DMS153 treated with DMSO at 0.1 percent for 48 hours (cell line): ENCODE results near the gene PLA2G2F.
"Not testable (repeated sequence)": the region's sequence is repeated elsewhere in the genome, so short reads cannot be mapped to it uniquely, and the experiment has no call there.

Source experiments
- DNase-seq: peaks from one replicate; lab custom pipeline; 2025; ENCODE audit not compliant: unreplicated experiment; lab: John Stamatoyannopoulos, UW

PLA2G2F gene

DNA sequence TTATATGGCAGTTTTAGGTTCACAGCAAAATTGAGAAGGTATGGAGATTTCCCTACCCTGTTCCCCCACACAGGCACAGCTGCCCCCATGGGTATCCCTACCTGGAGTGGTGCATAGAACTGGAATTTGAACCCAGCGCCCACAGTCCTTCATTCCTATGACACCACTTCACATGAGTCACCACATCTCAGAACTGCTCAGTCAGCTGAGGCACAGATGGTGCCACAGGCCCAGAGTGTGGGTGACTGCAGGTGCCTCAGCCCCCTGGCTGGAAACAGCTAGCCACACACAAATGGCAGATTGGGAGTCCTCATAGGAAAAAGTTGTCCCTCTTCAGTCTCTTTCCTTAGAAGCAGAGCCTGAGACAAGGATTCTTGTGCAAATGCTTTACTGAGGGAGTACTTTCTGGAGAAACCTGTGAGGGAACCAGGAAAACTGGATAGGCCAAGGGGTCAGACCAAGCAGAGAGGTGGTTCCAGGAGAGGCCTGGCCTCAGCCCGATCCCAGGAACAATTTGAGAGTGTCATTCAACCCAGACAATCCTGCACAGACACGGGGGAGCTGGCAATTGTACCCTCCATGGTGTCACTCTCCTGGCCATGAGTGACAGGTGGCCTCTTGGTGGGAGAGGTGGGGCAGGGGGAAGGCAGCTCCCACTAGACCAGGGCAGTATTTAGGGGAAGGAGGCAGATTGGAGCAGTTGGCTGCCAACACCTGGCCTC lies 26.7 kb upstream of the PLA2G2F start:
- DNase-seq: no peak

DNA sequence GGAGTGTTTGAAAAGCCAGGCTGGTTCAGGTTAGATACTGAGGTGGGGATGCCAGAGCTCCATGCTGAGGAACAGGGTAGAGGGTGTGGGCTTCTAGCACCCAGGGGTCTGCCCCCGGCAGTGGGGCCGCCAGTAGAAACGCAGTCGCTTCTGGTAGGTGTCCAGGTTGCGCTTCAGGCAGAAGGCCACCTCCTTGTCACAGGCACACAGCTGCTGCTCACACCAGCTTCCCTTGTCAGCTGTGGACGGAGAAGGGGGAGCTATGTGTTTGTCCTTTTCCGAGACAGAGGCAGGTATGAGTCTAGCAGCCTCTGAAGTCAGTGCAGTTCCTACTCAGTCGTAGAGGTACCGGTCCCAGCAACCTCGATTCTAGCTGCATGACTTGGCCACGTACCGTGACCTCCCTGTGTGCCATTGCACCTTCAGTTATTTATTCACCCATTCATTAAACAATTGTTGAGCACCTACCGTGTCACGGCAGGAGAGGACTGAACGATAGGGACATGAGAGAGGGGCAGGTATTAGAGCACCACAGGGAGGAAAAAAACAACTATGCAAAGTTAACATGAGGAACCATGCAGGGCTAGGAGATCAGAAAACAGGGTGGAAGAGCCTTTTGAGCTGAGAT lies 25.0 kb upstream of the PLA2G2F start:
- DNase-seq: no peak

DNA sequence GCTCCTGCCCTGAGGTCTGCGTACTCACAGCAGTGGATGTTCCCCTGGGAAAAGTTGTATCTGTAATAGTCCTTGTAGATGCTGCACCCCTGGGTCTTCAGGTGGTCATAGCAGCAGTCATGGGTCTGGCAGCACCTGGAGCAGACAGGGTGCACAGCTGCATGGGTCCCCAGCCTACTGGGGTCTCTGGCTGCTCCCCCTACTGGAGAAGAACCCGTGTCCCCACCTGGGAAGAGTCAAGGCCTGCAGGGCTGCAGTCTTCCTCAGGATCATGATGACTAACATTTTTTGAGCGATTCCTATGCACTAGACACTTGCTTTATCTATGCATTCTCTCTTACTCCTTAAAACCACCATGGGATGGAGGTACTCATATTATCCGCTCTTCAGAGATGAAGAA lies 23.6 kb upstream of the PLA2G2F start:
- DNase-seq: no peak

DNA sequence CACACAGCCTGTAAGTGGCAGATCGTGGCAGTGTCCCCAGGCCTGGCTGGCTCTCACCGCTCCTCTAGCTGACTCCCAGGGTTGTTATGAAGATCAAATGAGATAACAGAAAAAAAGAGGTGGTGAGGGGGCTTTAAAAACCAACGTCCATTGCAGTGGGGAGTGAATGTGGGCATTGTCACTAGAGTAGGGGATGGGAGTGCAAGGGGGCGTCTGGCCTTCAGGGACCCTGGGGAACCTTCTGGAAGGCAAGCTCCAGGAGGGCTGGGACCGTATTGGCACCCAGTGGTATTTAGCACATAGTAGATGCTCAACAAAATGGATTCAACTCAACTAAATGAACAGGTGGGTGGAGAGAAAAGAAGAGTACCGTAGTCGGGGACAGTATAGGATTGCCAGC lies 23.2 kb upstream of the PLA2G2F start:
- DNase-seq: no peak

DNA sequence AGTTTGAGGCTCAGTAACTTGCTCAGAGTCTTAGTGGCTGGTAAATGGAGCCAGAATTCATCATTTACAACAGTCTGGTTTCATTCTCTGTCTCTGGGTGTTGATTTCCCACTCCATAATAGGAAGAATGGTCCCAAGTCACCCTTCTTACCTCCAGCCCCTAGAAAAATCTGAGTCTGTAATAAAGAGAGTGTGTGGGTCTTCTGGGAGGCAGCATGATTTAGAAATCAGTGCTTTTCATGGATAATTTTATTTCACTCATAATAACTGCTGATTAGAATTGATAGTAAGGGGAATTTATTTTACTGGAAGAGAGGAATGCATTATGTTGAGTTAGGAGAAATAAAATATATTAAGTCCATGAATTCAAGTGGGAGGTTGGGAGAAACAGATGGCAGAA lies 21.9 kb upstream of the PLA2G2F start:
- no peak for DNase-seq

DNA sequence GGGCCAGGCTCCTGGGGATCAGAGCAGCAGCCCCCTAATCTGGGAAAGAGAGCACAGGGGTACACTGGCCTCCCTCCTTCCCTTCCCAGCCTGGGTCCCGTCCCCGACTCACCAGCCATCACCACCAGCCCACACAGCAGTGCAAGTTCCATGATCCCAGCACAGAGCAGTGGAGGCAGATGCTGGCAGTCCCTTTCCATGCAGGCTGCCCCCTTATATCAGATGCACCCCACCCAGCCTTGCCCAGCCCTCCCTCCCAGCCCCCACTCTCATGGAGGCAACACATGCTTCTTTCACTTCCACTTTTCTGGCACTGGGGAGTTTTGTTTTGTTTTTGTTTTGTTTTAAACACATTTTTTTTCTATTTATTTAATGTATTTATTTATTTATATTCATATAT lies 19.8 kb upstream of the PLA2G2F start, which contains the start of gene PLA2G2D:
PLA2G2D (minus strand) TSS at position 190 of the 400 bp plus-strand sequence; CDS start at position 152, 38 bp downstream.
- DNase-seq: no peak

DNA sequence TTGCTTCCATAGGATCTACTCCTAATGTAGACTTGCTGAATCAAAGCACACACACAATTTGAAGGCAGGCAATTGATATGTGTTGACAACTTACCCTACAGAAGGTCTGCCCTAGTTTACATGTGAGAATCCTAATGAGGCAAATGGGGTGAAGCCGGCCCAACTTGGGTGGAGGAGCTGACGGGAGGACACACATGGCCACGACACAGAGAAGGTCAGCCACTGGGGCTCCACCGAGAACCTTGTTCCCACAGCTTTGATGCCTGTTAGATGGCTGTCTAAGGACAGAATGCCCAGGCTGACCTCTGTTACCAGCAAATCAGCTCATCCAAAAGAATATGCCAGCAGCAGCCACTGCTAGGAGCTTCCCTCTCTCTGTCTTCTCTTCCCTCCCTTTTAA lies 18.3 kb upstream of the PLA2G2F start:
- DNase-seq: no peak

DNA sequence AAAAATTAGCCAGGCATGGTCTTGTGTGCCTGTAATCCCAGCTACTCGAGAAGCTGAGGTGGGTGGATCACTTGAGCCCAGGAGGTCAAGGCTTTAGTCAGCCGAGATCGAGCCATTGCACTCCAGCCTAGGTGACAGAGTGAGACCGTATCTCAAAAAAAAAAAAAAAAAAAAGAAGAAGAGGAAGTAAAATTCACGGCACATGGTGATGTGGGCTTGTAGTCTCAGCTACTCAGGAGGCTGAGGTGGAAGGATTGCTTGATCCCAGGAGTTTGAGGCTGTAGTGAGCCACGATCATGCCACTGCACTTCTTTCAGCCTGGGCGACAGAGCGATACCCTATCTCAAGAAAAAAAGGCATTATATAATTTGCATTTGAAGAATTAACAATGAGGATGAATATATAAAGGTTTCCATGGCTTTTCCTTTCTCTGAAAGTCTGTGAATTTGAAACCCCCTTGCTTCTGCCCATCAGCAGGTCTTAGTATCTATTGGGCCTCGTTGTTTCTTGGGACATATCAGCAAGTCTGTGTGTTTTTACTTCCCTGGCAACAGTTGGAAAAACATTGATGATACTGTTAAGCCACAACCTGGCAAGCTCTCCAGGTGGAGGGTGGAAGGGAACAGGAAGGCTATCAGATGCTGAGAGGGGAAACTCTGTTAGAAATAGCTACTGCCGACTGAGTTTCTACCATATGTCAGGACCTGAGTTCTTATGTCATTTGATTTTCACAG lies 15.2 kb upstream of the PLA2G2F start:
- DNase-seq: no peak

DNA sequence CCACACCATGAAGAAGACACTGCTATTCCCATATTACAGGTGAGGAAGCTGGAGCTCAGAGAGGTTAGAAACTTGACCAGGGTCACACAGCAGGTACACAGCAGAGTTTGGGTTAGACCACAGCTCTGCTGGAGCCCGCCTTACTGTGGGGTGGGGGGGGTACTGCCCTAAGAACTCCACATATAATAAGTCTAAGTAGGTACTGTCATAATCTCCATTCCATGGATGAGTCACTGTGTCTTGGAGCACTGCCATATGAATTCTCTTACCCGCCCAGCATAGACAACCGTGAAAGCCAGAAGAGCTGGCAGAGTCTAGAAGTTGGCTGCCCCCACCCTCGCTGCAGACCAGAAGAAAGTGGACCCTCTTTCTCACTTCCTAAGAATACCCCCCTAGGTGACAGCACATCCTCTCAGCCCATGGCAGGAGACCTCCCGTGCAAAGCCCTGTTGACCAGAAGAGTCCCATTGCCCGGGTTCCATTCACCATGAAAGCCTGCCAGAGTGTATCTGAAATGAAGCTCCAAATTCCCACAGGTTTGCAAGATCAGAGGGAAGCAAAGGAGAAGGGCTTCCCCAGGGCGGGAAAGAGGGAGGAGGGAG lies 14.6 kb upstream of the PLA2G2F start:
- no peak for DNase-seq

DNA sequence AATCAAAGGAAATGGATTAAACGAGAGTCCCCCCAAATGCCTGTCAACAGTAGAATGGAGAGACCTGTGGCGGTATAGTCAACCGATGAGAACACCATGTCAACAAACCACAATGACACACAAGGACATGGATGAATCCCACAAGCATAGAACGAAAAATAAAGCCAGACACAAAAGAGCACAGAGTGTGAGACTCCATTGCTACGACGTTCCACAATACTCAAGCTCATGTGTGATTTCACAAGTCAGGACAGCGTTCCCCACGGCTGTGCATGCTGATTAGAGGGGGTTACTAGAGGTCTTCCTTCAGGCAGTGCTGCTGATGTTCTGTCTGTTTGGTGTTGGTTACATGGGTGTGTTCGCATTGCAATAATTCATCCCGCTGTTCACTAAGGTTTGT lies 14.0 kb upstream of the PLA2G2F start:
- no peak for DNase-seq

DNA sequence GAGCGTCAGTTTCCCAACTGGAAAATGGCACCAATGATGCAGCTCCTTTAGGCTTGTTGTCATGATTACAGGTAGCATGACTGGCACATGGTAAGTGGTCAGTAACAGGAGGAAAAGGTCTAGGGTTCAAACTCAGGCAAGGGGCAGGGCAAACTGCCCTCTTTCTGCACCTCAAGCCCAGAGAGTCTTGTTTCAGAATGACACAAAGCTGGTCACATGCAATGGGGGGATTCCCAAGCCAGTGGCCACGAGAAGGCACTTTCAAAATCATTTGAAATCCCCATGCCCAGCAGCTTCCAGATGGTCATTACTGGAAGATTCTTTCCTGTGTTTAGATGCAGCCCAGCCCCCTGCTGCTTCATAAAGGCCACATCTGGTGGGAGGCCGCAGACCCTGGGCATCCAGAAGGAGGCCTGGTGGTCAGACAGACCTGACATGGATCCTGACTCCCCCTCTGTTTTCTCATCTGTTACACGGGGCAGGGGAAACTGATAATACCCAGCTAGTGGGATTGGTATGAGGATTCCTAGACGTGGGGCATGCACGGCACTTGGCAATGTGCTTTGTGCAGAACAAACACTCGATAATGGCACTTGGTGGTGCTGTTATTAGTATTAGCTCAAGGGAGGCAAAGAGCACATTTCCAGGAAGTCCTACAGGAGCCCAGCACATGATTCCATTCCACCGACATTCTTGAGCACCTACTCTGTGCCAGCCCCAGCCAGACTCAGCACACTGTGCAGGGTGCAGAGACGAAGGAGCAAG lies 12.9 kb upstream of the PLA2G2F start:
- no peak for DNase-seq

DNA sequence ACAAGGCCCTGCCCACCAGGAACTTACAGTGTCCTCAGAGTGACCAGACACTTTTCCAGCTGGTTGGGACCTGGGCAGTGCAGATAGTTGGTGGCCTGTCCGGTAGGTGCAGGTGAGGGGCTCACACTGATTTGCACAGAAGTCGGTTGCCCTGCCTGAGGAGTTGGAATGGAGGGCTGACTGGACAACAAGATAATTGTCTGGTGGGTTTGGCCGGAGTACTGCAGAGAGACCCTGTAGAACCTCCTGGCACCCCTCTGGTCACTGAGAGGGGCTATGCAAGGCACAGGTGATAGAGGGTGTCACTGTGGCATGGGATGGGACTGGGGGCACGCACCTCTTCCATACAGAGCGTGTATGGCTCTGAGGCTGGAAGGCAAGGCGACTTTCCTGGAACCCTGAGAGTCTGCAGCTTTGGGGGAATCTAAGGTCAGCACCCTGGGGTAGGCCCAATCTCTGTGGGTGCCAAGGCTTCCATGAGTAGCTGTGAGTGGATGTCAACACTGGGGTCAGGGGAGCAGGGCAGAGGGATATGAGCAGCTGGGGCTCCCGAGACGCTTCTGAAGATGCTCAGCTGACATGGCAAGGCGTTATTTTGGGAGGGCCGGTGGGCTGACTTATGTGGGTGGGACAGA lies 12.2 kb upstream of the PLA2G2F start:
- DNase-seq: no peak

DNA sequence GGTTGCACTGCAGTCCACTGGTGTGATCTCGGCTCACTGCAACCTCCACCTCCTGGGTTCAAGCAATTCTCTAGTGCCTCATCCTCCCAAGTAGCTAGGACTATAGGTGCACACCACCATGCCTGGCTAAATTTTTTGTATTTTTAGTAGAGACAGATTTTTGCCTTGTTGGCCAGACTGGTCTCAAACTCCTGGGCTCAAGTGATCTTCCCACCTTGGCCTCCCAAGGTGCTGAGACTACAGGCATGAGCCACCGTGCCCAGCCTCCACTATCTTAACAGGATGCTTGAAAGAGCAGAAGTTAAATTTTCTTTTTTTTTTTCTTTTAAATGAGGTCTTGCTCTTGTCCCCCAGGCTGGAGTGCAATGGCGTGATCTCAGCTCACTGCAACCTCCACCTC lies 8.6 kb upstream of the PLA2G2F start:
- DNase-seq: not testable (repeated sequence)

DNA sequence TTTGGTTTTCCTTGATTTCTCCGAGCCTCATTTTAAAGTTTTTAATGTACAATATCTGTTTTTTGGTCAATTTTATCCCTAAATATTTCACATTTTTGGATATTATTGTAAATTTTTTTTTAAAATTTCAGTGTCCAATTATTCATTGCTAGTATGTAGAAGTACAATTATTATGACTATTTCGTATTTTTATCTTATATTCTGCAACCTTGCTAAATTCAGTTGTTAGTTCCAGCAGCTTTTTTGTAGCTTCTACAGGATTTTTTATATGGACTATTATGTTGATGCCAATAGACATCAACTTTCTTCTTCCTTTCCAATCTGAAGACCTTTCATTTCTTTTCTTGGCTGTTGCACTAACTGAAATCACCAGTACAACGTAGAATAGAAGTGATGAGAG lies 4.1 kb upstream of the PLA2G2F start:
- DNase-seq: no peak

DNA sequence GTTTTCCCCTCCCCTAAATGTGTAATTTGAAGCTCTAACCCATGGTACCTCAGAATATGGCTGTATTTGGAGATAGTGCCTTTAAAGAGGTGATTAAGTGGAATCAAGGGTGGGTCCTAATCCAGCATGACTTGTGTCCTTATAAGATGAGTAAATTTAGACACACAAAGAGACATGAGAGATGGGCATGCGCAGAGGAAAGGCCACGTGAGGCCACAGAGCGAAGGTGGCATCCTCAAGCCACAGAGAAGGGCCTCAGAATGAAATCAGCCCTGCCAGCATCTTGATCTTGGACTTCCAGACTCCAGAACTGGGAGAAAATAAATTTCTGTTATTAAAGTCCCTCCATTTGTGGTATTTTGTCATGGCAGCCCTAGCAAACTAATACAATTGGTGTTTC lies 2.9 kb upstream of the PLA2G2F start:
- no peak for DNase-seq

DNA sequence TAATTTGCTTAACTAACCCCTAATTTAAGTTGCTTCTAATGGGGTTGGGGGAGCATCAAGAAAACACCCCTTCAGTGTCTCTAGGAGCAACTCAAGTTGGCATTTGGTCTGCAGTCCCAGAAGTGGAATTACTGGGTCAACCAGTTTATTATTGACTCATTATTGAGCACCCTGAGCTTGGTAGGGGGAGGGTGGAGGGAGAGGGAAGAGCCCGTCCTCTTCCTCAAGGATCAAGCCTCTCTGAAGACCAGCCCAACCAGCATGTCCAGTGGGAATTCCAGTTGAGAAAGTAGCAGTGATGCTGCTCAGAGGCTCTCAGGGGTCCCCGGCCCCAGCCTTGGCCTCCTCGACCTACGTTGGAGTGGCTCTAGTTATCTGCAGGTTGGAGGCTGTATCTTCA lies 2.1 kb upstream of the PLA2G2F start:
- DNase-seq: no peak

DNA sequence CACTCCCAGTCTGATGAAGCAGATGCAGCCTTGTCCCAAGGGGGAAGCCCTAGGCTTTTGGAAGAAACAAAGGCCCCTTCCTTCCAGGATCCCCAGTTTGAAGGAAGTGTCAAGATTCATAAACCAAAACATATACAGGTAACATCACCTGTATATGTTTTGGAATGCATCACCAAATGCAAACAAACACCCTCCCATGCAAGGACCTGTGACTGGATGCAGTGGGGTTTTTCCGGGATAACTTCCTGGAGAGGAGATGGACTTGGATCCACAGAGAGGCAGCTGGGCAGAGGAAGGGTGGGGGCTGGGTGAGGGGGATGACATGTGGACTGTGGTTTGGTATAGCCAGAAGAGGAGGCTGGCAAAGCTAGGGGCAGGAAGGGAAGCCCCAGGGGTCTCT lies 1.5 kb upstream of the PLA2G2F start:
- no peak for DNase-seq

DNA sequence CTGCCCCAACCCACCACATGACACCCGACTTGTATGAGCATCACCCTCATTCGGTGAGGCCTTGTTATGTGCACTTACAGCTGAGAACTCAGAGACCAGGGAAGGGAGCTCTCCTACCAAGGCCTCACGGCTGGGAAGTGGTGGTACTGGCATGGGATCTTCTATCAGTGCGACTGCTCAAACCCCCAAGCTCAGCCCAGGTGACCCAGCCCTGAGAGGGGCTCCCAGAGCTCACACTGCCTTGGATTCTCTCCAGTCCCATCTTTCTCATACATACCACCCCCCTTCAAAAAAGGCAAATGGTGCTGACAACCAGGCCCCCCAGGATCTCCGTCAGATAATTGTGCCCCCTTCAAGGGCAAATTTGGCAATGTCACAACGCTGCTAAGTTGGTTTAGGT lies 777 bp upstream of the PLA2G2F start:
- DNase-seq: no peak

DNA sequence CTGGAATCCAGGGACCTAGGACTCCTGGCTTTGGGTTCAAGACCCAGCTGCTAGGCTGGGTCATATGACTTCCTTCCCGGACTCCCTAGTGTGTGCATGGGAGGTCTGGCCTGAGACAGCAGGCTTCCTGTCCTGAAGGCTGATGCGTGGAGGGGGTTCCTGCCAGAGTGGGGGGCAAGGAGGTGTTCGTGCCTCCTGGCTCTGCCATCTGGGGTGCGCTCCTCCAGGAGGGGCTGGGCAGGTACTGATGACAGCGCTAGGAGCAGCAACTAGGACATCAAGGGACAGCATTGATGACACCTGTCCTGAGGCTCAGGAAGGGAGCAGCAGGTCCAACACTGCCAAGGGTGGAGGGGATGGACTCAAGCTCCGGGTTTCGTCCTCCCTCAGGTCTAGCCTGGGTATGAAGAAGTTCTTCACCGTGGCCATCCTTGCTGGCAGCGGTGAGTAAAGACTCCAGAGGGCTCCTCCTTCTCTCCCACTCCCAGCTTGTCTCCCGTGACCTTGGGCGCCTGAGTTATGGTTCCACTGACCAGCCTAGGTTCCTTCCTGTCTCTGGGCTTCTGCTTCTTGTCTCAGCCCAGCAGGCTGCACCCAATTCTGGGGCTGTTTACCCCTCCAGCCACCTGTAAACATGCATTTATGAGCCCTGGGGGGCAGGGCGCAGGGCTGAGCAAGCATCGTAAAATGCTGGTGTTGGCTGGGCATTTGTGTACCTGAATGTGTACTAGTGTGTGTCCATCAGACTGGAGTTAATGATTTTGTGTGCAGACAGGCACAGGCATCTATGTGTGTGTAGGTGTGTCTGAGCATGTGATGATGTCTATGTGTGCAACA lies 871 bp downstream of the PLA2G2F start:
- no peak for DNase-seq

DNA sequence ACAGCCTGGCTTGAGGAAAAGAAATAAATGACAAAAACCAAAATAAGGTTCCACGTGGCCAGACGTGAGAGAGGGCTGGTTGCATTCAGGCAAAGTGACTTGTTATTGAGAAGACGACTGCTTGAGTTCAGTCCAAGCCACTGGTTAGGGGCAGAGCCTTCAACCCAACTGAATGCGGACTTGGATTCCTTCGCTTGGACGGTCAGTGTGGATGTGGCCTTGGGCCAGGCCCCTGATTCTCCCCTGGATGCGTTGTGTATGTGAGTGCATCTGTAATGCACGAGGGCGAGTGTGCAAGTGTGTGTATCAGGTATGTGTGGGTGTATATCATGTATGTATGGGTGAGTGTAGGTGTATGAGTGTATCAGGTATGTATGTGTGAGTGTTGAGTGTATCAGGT lies 1.9 kb downstream of the PLA2G2F start:
- no peak for DNase-seq
